GM19463 (cell line): Measurements from ENCODE around the gene HOXC9.

Experiments used
- ATAC-seq: cut with Tn5 transposase; IDR thresholded peaks from one replicate; pipeline ENCODE4 v1.9.1; 2021; ENCODE audit warnings: mild to moderate bottlenecking, moderate library complexity; ENCODE audit not compliant: unreplicated experiment

The HOXC9 gene

DNA sequence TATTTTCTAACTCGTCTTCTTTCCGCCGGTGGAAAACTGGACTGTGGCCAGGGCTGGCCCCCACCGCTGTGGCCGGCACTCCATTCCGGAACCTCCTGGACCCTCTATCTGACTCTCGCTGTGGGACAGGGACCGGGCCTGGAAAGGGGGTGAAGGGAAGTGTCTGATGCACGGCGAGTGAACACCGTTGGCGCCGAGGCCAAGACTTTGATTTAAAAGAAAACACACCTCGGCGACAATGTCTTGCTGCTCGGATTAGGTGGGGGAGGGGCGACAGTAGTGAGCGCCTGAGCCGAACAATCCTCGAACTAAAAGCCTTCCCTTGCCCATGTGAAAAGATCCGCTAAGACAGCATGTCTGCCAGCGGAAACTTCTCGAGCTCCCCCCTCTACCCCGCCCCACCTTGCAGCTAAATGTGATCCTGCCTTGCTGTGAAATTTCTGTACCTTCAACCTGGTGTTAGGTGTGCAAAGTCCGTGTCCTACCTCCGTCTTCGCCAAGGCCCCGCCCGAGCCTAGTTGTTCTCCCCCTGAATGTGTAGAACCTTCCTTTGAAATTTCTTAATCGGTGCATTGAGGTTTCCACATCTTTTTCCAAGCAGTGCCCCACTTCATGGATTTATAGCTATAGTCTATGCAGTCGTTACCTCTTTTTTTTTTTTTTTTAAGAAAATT is 24.3 kb upstream of the HOXC9 start:
- ATAC-seq: no peak

DNA sequence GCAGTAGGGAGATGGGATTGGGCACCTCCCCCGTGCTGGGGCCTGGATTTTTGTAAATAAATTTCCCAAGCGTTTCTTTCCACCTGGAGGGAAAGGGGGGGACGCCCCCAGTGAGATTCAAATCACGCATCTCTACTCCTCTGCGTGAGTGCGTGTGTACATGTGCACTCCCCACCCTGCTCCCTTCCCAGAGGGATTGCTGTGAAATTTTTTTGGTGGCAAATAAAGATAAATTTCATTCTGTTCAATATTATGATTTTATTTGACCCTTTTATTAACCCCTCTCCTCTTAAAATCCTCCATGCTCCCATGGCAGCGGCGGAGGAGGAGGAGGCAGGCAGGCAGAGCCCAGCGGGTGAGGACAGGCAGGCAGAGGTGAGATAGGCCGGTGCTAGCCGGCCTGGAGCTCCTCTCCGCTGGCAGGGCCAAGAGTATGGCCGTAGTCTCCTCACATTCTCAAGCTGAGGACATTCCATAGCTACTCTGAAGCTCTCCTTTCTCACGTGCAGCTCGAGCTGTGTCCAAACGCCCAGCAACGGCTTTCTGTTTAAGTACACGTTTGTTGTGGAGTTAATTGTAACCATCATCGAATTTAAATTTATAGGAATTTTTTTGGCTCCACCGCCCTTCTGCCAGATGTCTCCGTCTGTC is 23.7 kb upstream of the HOXC9 start:
- no peak for ATAC-seq

- ATAC-seq: no peak
These were observed 23.0 kb upstream of the HOXC9 start for GRCh38 chr12:53976823-53977595.

GRCh38 chr12:53977596-53978445 is 22.1 kb upstream of the HOXC9 start:
- ATAC-seq: no peak

DNA sequence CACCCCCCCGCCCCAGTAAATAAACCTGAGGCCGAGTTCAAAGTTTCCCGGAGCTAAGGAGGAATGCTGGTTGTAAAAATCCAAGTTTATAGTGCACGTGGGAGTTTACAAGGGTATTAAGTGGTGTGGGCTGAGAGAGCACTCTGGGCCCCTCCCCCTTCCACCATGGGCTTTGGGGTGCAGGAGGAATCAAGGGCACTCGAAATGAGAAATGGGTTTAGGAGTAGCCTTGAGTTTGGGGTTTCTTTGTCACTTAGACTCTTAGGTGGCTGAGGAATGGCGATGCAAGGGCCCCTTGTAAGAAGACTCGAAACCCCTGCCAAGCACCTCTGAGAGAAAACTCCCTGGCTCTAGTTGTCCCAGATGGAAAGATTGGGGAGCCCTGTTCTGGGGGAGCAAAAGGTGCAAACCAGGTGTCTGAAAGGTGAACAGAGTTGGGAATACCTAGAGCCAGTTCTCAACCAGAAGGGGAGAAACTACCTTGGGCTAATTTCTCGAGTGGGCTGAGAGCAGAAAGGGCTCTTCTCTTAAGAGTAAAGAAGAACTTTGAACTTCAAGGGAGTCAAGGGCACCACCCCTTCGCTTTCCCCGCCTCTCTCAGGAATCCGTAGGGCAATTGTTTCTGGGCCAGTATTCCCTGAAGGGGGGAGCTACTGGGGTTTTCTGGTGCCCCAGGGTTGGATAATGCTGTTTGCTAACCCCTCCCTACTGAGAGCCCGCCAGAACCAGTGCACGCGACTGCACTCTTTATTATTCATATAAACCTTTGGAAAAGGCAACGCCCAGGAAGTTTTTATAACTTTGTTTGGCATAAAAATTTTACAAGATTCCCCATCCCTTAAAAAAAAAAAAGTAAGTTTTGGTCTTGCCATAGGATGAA is 21.2 kb upstream of the HOXC9 start:
- no peak for ATAC-seq

GRCh38 chr12:53980104-53980801 is 19.7 kb upstream of the HOXC9 start:
- no peak for ATAC-seq

DNA sequence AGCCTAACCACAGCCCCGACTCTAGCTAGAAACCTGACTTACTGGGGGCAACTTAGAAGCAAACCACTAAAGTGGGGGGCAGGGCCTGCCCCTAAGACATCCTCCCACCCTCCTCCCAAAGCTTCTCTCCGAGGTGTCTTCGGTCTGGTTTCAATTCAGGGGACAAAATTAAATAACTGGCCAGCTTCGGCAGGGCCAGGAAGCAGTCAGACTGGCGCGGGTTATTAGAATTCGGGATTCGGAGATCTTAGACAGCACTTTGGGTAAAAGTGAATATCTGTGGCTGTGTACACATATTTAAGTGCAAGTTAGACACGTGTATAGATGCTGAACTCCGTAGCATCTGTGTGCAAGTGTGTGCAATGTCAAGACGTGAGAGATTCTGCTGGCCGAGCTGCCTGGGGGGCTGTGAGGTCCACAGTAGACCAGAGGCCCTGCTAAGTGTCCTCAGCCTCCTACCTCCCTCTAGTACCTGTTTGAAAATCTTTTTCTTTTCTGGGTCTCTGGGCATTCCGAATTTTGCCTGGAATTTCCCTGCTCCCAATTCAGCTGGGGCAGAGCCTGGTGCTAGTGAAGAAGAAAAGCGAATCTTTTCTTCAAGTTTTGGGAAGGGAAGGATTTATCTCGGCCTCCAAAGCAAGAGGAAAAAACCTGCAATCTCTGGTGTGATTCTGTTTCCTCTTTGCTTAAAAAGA is 19.0 kb upstream of the HOXC9 start:
- ATAC-seq: no peak

DNA sequence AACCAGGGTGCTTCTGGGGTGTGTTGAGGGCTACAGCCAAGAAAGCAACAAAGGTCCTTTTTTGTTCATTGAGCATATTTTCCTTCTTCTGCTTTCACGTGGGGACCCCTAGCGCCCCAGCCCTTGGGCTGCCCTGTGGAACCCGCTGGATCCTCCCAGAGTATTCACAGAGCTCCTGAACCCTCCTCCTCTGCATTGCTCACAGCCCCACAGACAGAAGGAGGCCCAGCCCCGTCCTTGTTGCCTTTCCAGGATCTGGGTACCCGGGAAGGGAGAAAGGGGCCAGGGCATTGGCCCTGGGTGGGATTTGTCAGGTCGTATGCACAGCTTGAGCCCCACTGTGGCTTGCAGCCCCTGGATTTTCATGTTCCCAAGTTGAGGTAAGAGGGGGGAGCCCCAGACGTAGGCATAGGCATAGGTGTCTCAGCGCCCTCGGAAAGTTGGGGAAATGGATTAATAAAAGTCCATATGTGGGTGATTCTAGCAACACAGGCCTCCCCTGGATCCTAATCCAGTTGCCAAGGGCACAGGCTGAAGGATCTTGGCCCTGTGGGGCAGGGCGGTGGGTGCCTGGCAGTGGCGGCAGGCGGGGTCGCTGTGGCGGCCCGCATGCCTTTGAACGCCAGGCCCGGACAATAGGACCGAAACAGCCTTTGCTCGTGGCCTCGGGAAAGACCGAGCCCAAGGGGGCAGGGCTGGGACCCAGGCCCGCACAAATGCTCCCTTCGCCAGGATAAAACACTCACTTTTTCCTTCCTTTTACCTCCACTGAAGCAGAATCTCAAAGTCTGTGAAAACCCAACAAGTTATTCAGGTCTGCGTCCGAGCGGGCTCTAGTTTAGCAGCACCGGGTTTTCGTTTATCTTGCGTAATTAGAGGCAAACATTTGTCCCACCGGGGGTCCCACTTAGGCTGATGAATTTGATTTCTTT is 18.1 kb upstream of the HOXC9 start:
- ATAC-seq: no peak

DNA sequence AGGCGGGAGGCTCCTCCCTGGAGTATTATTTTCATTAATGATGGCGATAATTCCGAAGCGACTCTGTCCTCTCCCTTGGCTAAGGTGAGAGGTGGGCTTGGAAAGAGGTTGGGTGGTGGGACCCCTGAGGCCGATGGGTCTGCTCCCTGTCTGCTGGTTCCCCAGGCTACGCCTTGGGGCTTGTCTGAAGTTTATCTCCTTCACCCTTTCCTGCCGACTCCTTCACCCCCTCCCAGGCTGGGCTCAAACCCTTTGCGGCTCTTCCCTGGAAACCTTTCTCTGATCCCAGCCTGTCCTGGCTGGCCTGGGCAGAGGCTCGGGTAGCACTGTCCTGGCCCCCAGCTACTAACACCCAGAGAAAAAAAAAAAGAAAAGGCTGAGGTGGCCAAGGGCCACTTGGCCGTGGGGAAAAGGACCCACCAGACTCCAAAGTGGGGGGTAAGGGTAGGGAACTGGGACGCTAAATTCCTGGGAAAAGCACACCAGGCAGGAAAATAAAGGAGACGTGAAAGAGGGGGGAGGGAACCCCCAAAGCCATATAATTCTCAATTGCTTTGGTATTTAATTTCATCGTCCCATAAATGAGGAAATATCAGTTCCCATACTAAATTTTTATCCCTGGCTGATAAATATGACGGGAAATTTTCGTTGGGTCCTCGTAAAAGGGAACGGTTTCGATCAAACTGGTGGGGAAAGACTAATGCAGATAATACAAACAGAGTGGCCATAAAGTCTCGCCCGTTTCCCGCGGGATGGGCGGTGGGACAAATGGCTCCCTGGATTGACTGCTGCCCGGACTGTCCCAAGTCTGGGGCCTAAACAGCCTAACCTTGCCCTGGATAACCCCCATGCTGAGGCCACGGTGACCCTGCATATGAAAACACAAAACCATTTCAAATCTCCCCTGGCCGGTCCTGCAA is 17.1 kb upstream of the HOXC9 start:
- no peak for ATAC-seq

GRCh38 chr12:53983568-53983949 is 16.4 kb upstream of the HOXC9 start:
- no peak for ATAC-seq

- ATAC-seq: no peak
These were observed 15.9 kb upstream of the HOXC9 start for GRCh38 chr12:53983950-53984572.

DNA sequence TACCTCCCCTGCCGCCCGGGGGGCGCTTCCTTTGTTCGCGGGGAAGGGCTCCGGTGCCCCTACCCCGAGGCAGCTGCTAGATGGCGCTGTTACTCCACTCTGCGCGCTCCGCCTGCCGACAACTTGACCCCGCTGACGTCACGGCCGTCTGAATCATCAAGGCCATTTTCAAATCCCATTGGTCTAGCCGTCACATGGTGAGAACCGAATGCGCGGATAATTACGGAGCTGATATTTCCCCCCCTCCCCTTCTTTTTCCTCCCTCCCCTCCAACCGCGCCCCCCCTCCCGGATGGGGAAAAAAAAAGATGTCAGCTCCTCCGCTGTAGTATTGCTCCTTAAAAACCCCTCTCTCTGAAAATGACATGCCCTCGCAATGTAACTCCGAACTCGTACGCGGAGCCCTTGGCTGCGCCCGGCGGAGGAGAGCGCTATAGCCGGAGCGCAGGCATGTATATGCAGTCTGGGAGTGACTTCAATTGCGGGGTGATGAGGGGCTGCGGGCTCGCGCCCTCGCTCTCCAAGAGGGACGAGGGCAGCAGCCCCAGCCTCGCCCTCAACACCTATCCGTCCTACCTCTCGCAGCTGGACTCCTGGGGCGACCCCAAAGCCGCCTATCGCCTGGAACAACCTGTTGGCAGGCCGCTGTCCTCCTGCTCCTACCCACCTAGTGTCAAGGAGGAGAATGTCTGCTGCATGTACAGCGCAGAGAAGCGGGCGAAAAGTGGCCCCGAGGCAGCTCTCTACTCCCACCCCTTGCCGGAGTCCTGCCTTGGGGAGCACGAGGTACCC is 14.9 kb upstream of the HOXC9 start, which contains the start of gene HOXC10:
Gene HOXC10, plus strand, starts transcription at position 246 of the 791 bp plus-strand sequence. Its CDS starts 114 bp downstream, at position 360.
- peak; percentile 50 for ATAC-seq

GRCh38 chr12:53985692-53985993 is 14.3 kb upstream of the HOXC9 start:
- no peak for ATAC-seq

DNA sequence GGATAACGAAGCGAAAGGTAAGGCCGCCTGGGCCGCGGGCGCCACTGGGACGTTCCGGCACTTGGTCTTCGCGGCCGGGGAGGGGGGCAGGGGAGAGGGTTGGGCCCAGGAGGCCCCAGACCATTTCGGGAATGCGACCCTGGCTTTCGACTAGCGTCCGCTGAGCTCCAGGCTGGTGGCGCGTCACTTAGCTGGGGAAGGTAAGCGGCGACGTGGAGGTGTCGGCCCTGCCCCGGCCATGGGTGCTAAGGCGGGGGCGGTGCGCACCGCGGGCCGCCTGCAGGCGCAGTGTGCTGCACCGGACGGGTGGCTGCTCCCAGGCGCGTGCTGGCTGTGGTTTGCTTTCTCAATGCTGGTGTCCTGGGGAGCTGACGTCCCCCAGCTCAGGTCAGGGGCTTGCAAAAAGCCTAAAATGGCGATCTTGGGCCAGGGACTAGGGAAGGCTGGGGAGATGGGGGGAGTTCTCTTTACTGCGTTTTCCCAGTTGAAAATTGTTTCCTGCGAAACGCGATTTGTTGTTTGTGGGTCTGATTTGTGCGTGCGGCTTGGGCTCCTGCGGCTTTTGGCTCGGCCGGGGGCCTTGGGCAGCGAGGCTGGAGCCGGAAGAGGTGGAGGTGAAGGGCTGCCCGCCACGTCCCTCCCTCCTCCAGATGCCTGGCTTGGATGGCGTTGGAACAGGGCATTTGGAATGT is 13.8 kb upstream of the HOXC9 start:
- no peak for ATAC-seq
